HG03521 (cell line): ENCODE results near the gene HSPA6.
"Not testable (repeated sequence)": the region's sequence is repeated elsewhere in the genome, so short reads cannot be mapped to it uniquely, and the experiment has no call there.

Source experiments
- ATAC-seq: cut with Tn5 transposase; IDR thresholded peaks from one replicate; pipeline ENCODE4 v1.9.1; 2021; ENCODE audit warnings: mild to moderate bottlenecking, moderate library complexity; ENCODE audit not compliant: unreplicated experiment

Gene HSPA6

DNA sequence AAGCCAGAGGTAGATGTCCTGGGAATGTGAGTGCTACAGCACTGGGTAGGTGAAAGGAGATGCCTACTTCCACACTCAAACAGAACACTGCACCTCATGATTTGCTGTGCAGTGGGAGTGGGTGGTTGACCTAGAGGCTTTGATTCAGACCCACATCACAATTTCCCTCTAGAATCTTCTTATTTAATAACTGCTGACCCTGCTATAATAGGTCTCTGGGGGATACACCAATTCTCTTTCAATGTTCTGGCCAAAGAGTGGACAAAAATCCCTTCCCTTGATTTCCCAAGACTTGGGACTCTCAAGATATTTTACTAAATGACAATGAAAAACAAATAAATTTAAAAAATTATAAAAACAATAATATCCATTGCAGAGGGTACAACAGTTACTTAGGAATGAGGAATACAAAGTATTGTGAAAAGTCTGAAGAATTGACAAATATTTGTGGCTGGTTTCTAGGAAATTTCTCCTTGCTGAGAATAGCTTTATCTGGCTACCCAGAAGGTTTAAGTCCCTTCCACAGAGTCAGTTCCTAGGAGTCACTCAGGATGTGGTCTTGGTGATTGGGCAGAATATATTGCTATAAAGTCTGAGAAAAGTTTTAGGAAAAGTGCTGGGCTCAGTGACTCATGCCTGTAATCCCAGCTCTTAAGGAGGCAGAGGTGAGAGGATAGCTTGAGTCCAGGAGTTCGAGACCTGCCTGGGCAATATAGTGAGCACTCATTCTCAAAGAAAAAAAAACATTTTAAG lies 21.5 kb upstream of the HSPA6 start:
- ATAC-seq, result no peak

DNA sequence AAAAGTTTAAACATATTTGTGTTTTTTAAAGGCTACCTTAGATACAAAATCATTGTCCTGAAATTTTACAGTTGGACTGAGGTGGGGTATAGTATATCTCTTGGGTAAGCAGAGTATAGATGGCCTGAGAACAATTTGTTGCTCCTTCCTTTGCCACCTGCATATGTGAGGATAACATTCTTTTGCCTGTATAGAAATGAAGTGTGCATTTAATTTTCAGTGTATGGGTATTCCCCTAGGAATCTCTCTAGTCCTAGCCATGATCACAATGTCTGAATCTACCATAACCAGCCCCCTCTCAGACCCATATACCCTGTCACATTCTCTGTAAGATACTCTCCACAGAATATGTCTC lies 21.0 kb upstream of the HSPA6 start:
- ATAC-seq, result no peak

DNA sequence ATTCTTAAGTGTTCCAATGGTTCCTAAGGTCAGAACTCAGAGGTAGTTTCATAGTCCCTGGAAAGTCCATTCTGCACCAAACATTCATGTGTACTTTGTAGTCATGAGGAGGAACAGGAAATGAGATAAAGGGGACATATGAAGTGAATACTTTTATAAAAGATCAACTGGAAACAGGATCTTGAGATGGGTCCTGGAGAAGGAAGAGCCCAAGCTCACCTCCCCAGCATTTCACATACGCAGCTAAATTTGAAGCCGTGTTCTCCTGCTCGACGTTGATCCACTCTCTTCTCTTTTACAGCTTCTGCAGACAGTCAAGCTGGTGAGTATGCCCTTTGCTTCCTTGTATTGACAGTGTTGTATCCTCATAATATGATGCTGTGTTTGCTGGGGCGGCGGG lies 18.7 kb upstream of the HSPA6 start:
- no peak for ATAC-seq

DNA sequence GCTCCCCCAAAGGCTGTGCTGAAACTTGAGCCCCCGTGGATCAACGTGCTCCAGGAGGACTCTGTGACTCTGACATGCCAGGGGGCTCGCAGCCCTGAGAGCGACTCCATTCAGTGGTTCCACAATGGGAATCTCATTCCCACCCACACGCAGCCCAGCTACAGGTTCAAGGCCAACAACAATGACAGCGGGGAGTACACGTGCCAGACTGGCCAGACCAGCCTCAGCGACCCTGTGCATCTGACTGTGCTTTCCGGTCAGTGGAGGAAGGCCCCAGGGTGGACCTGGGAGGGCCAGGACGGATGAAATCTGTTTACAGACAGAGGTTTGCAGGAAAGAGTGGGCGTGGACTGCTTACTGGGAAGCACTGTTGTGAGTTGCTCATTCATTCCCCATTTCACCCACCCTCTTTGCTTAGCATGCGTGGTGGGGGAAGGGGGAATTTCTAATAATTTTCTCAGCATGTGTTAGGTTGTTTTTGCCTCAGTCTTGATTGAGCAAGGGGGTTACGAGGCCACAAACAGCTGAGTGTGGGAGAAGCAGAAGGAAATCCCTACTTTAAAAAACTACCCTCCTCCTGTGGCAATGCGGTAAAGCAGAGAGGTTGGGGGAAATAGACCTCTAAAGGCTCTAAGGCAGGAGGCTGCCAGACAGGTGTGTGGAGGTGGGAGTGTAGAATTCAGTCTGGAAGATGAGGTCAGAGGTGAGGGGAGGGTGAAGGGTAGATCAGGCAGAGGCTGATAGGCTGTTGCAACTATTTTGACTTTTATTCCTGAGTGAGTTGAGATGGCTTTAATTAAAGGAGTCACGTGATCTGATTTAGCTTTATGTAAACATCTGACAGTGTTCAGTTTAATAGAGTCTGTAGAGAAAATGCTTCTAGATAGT lies 17.8 kb upstream of the HSPA6 start:
- ATAC-seq, result no peak

- ATAC-seq, result no peak
These were observed 13.9 kb upstream of the HSPA6 start for GRCh38 chr1:161510477-161510876.

DNA sequence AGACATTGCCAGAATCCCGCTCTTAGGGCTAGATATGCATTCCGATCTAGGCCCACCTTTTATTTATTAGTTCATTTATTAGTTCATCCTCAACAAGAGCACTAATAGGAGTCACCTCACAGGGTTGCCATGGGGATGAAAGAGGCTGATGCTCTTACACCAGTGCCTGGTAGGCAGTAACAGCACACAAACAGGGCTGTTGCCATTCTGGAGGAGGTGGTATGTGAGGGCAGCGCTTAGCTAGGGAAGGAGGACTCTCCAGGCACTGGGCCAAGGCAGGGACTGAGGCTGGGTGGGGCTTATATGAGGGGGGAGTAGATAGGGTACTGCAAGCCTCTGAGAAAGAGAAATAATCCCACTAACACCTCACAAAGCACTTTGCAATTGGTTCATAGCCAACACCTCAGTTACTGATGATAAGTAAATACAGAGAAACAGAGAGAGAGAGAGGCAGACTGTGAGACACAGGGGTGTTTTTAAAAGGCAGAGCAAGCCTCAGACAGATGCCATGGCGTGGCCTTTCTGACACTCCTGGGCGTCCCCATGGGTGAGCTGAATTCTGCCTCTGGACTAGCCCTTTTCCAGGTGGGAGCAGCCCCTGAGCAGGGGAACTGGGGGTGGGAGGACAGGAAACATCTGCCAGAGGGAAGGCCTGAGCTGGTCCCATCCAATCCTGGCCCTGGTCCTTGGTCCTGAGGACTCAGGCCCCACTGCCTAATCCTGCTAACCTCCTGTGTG lies 13.2 kb upstream of the HSPA6 start:
- ATAC-seq, result no peak

DNA sequence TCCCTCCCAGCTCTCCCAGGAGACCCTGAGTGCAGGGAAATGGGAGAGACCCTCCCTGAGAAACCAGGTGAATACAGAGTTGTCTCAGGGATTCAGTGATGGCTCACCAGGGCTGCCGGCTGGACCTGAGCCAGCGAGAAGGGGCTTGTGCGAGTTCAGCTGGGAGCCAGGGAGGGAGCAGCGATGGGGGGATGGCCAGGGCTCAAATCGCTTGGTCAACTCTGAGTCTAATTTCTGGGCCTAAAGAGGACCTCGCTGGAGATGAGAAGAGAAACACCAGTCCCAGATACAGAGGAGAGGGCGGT lies 12.6 kb upstream of the HSPA6 start:
- ATAC-seq, result no peak

DNA sequence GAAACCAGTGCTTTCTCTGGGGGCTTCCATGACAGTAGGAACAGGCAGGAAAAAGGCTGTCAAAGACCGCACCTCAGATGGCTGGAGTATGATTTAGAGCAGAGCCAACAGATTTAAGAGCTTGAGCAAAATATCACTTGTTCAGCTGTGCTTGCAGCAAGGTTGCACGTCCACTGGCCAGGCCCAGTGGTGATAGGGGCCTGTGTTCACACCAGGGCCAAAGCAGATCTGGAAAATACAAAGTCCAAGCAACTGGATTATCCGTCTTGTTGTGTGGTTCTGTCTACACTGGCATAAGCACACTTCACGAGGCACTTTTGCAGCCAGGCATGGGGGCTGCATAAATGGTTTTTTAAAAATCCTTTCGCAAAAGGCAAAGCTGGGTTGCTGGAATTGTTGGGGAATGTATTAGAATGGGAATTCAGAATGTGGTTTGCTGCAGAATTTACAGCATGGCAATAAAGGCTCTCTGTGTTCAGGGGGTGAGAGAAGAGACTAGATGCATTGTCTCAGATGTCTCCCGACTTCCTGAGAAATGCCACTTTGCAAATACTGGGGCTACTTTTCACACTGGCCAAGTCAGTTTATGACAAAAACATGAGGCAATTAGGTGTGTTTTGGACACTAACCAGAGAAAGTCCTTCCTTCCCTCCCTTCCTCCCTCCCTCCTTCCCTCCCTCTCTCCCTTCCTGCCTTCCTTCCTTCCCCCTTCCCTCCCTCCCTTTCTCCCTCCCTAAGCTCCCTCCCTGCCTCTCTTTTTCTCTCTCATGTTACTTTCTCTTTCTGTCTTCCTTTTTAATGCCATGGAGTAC lies 11.5 kb upstream of the HSPA6 start:
- ATAC-seq, result not testable (repeated sequence)

DNA sequence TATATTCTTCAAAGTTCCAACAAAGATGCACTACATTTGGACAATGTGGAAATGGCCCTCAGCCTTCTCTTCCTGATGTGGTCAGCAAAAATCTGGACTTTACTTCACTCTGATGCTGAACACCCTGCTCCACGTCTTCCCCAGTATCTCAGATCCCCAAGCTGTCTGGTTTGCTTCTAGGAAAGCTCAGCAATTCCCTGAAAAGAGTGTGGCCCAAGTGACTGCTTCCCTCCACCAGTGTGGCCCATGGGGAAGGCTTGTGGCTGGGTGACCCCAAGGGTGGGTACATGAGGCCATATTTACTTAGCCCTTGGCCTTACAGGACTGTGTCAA lies 10.9 kb upstream of the HSPA6 start:
- not testable (repeated sequence) for ATAC-seq

DNA sequence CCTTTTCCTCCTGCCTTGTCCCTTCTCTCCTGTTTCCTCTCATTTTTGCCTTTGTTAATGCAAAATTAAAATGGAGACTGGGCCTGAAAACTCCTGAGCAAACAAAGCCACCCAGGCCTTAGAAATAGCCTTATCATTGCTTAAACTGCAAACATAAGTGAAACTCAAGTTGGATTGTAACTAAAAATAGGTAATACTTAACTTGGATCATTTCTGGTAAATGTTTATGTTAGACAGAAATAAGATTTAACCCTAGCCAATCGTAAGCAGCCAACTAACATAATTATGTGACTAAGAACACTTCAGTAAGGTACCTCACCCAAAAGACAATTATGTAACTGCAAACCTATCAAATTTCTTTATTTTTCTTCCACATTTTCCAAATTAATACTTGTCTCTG lies 10.4 kb upstream of the HSPA6 start:
- ATAC-seq, result not testable (repeated sequence)

GRCh38 chr1:161523041-161523816 lies 1.1 kb upstream of the HSPA6 start:
- not testable (repeated sequence) for ATAC-seq

DNA sequence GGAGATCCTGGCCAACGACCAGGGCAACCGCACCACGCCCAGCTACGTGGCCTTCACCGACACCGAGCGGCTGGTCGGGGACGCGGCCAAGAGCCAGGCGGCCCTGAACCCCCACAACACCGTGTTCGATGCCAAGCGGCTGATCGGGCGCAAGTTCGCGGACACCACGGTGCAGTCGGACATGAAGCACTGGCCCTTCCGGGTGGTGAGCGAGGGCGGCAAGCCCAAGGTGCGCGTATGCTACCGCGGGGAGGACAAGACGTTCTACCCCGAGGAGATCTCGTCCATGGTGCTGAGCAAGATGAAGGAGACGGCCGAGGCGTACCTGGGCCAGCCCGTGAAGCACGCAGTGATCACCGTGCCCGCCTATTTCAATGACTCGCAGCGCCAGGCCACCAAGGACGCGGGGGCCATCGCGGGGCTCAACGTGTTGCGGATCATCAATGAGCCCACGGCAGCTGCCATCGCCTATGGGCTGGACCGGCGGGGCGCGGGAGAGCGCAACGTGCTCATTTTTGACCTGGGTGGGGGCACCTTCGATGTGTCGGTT lies 477 bp downstream of the HSPA6 start:
- peak; percentile 12 for ATAC-seq

- ATAC-seq, result not testable (repeated sequence)
These were observed 981 bp downstream of the HSPA6 start for GRCh38 chr1:161525321-161525720.

GRCh38 chr1:161525918-161526317 lies 1.6 kb downstream of the HSPA6 start:
- not testable (repeated sequence) for ATAC-seq

- not testable (repeated sequence) for ATAC-seq
These were observed 4.2 kb downstream of the HSPA6 start for GRCh38 chr1:161528550-161528949.

- not testable (repeated sequence) for ATAC-seq
These were observed 5.2 kb downstream of the HSPA6 start for GRCh38 chr1:161529463-161530104.

DNA sequence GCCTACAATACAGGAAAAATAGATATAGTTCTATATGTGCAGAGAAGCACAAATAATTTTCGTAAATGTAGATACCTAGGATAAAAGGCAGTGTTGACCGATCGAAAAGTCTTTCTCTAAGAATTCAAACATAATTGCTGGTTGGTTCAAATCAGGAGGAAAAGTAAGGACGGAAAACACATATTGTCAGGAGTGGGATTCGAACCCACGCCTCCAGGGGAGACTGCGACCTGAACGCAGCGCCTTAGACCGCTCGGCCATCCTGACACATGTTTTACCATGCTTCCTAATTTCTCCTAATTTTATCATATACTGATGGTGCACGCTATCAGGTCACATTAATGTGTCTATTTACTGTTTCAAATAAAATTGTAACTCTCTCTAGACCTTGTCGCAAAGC lies 5.8 kb downstream of the HSPA6 start:
- peak; percentile 21 for ATAC-seq

DNA sequence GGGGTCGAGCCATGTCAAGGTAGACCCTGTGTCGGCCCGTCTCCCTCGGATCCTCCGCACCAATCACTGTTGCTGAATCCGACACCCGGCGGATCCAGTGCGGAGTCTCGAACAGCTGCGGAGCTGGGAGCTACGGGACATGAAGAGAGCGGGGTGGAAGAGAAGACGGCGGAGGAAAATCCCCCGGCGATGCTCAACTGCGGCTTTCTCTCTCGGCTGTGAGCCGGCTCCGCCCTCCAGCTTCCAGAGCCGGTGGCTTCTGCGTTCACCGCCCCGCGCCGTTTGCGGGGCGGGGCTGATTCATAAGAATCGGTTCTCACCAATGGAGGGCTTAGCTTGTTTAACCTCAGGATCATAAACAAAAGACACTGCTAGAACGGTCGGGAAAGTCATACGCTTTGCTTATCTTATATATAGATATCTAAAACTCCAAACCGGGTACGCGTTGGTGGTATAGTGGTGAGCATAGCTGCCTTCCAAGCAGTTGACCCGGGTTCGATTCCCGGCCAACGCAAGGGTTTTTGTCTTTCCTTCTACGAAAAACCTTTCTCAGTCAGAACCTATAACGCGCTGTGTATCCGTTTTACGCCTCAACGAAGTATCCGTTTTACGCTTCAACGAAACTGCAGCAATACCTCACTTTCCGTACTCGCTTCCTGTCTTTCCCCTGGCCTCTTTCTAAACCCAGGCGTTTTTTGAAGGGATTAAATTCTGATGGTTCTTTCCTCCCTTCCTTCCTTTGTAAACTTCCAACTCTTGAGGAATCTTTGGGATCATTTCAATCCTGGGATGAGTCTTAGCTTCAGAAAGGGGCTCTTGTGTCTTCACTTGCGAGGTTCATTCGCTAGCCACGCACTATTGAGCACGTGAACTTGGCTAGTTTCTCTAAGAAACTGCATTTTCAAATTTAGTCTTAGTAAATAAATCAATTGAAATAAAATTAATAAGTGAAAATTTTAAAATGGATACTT lies 6.6 kb downstream of the HSPA6 start:
- ATAC-seq, result peak; percentile 63
